NCI-H2227 treated with DMSO at 0.1 percent for 48 hours (cell line): Measurements from ENCODE around the gene MBTPS1.
"Not testable (repeated sequence)": the region's sequence is repeated elsewhere in the genome, so short reads cannot be mapped to it uniquely, and the experiment has no call there.

Experiments used
- DNase-seq: peaks from one replicate; lab custom pipeline; 2025; lab: John Stamatoyannopoulos, UW

MBTPS1 gene

GRCh38 chr16:84137287-84137686, 20.5 kb upstream of the MBTPS1 start:
- no peak for DNase-seq

- no peak for DNase-seq
These were observed 19.8 kb upstream of the MBTPS1 start for GRCh38 chr16:84136331-84137125.

GRCh38 chr16:84132527-84133285, 16.0 kb upstream of the MBTPS1 start:
- DNase-seq, result no peak

- DNase-seq, result no peak
These were observed 14.4 kb upstream of the MBTPS1 start for GRCh38 chr16:84131117-84131516.

GRCh38 chr16:84124257-84125073, 7.7 kb upstream of the MBTPS1 start:
- no peak for DNase-seq

GRCh38 chr16:84121007-84121406, 4.3 kb upstream of the MBTPS1 start:
- DNase-seq, result no peak

GRCh38 chr16:84120023-84120422, 3.3 kb upstream of the MBTPS1 start:
- no peak for DNase-seq

GRCh38 chr16:84119368-84119767, 2.6 kb upstream of the MBTPS1 start:
- DNase-seq, result no peak

- not testable (repeated sequence) for DNase-seq
These were observed 1.6 kb upstream of the MBTPS1 start for GRCh38 chr16:84118315-84118714.

GRCh38 chr16:84117494-84117843, 727 bp upstream of the MBTPS1 start:
- DNase-seq, result peak; percentile 29

GRCh38 chr16:84115919-84116719, 623 bp downstream of the MBTPS1 start:
- peak; percentile 65 for DNase-seq

GRCh38 chr16:84111949-84112348, 4.8 kb downstream of the MBTPS1 start:
- DNase-seq, result not testable (repeated sequence)

- no peak for DNase-seq
These were observed 5.2 kb downstream of the MBTPS1 start for GRCh38 chr16:84111525-84111924.

- no peak for DNase-seq
These were observed 6.2 kb downstream of the MBTPS1 start for GRCh38 chr16:84110527-84110926.

- no peak for DNase-seq
These were observed 7.0 kb downstream of the MBTPS1 start for GRCh38 chr16:84109598-84110335.

GRCh38 chr16:84107921-84108320, 8.8 kb downstream of the MBTPS1 start:
- no peak for DNase-seq

GRCh38 chr16:84105948-84106740, 10.6 kb downstream of the MBTPS1 start:
- DNase-seq, result no peak

- DNase-seq, result no peak
These were observed 11.4 kb downstream of the MBTPS1 start for GRCh38 chr16:84105301-84105815.

GRCh38 chr16:84104231-84104630, 12.5 kb downstream of the MBTPS1 start:
- no peak for DNase-seq

- no peak for DNase-seq
These were observed 13.1 kb downstream of the MBTPS1 start for GRCh38 chr16:84103678-84104077.
